MCF 10A (cell line): ENCODE results near the gene LAMB4. TPM values are rescaled to one million over a fixed set of nuclear protein-coding genes. Genes with fewer than 3 reads are reported as not detected.

Source experiments
- BruUV-seq: library from RNA; stranded (reverse); fragments of 400-500 nt; replicated peaks from 2 replicates; lab custom pipeline; 2021; lab: Mats Ljungman, UMichigan
- CTCF ChIA-PET: fragments of 300-600 bp; sonication (Branson Sonifier 250); formaldehyde crosslinking; extraction: SDS; loops from one replicate; lab custom pipeline; 2021; ENCODE audit warnings: antibody characterized with exemption, inconsistent platforms; lab: Yijun Ruan, JAX
- POLR2A ChIA-PET: fragments of 300-600, 350-650 bp; sonication (Branson Sonifier 250); formaldehyde crosslinking; extraction: SDS; loops from one replicate; lab custom pipeline; 2020; ENCODE audit warnings: antibody characterized with exemption, inconsistent platforms; lab: Yijun Ruan, JAX
- DNase-seq: peaks from one replicate; pipeline ENCODE4 v3.0.0-alpha.2; 2018; ENCODE audit not compliant: unreplicated experiment
- H3K27ac Mint-ChIP-seq: one replicate; pipeline ENCODE4 v1.8.0; 2022; ENCODE audit warnings: mild to moderate bottlenecking, low read depth, mixed read lengths; ENCODE audit not compliant: unreplicated experiment
- H3K27me3 Mint-ChIP-seq: one replicate; pipeline ENCODE4 v1.8.0; 2022; ENCODE audit warnings: mixed read lengths; ENCODE audit not compliant: insufficient read depth, unreplicated experiment
- H3K36me3 Mint-ChIP-seq: one replicate; pipeline ENCODE4 v1.8.0; 2022; ENCODE audit warnings: mild to moderate bottlenecking, moderate library complexity, mixed read lengths; ENCODE audit not compliant: insufficient read depth, unreplicated experiment
- H3K4me1 Mint-ChIP-seq: one replicate; pipeline ENCODE4 v1.8.0; 2022; ENCODE audit warnings: mixed read lengths; ENCODE audit not compliant: insufficient read depth, unreplicated experiment
- H3K4me3 Mint-ChIP-seq: one replicate; pipeline ENCODE4 v1.8.0; 2022; ENCODE audit warnings: mild to moderate bottlenecking, moderate library complexity, mixed read lengths; ENCODE audit not compliant: unreplicated experiment
- H3K9me3 Mint-ChIP-seq: one replicate; pipeline ENCODE4 v1.8.0; 2022; ENCODE audit warnings: mixed read lengths; ENCODE audit not compliant: unreplicated experiment
- intact Hi-C: fragments of 100-400 bp; cut with micrococcal nuclease; formaldehyde crosslinking; loops from 2 replicates; pipeline ENCODE4 v1.14.1; 2022
- total RNA-seq: library from RNA; stranded (reverse); gene quantifications from 2 replicates; pipeline ENCODE4 v1.2.3, GENCODE V29; 2022
- TF ChIP-seq, protein P1 (sequence below): fragments of 200-600 bp; IDR thresholded peaks from one replicate; pipeline ENCODE4 v1.8.0; 2022; ENCODE audit warnings: antibody characterized with exemption, mild to moderate bottlenecking; ENCODE audit not compliant: unreplicated experiment

LAMB4 gene
- total RNA-seq, 1 experiment from 2014 or later = 0.35 TPM

DNA sequence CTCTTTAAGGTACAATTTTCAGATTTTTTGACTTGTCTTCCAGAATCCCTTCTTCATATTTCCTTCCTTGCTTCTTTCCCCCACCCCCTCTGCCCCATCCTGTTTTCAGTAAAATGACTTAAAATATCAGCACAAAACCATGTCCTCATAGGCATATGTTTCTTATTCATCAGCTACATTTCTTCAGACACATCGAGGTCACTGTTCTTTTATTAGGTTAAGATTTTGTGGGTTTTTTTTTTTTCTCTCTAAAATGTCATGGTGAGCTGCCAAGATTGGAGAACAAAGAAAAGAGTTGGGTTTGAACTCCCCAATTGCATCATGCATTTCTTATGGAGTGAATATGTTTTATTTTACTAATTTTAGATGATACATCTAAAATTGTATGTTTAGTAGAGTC lies 35.8 kb downstream of the LAMB4 start:
- intact Hi-C loops = no loop called here
- DNase-seq = peak; percentile 39
- ChIA-PET POLR2A (interaction anchor here (0.7 to 1.1 kb wide), 2 partner anchors 31 to 38 kb away, joined by 3 to 4 read pairs; no protein-coding TSS in a partner anchor), CTCF (interaction anchor here (0.6 to 1.7 kb wide), 4 partner anchors 10 to 91 kb away, joined by 3 to 8 read pairs (median 5); partner anchors contain the start of gene LAMB1)
- no peaks in the 10 kb centered on the region for H3K36me3 Mint-ChIP-seq
- TF ChIP-seq, protein P1, sequence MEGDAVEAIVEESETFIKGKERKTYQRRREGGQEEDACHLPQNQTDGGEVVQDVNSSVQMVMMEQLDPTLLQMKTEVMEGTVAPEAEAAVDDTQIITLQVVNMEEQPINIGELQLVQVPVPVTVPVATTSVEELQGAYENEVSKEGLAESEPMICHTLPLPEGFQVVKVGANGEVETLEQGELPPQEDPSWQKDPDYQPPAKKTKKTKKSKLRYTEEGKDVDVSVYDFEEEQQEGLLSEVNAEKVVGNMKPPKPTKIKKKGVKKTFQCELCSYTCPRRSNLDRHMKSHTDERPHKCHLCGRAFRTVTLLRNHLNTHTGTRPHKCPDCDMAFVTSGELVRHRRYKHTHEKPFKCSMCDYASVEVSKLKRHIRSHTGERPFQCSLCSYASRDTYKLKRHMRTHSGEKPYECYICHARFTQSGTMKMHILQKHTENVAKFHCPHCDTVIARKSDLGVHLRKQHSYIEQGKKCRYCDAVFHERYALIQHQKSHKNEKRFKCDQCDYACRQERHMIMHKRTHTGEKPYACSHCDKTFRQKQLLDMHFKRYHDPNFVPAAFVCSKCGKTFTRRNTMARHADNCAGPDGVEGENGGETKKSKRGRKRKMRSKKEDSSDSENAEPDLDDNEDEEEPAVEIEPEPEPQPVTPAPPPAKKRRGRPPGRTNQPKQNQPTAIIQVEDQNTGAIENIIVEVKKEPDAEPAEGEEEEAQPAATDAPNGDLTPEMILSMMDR = no peak
- no peak overlapping the region for H3K27ac Mint-ChIP-seq
- no peak overlapping the region for H3K4me3 Mint-ChIP-seq
- no TSS peak for BruUV-seq
- H3K27me3 Mint-ChIP-seq = peaks cover 4% of the 10 kb centered on the region
- no peaks in the 10 kb centered on the region for H3K9me3 Mint-ChIP-seq
- H3K4me1 Mint-ChIP-seq = peaks cover 16% of the 10 kb centered on the region

DNA sequence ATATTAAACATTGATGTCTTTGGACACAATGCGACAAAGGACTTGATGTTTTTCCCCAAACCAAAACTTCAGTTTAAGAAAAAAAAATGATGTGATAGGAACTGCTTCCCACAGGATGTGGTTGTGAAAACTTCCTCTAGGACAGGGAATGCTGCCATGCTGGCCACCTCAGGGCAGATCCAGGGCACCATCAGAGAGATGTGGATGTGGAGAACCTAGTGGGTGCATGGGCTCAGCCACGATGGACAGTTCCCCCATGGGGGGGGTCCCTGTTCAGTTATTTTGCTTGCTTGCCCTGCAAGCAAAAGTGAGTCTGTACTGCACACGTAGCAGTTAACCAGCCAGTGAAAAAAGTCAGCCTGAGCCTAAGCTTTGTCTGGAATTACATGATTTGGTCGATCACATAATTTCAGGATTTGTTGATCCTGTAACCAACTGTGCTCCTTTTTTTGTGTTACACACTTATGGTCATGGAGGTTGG lies 36.3 kb downstream of the LAMB4 start:
- no peak overlapping the region for H3K27ac Mint-ChIP-seq
- intact Hi-C loops = no loop called here
- no peak overlapping the region for H3K4me3 Mint-ChIP-seq
- TF ChIP-seq, protein P1 = no peak
- ChIA-PET CTCF (interaction anchor here (0.6 to 1.7 kb wide), 4 partner anchors 11 to 91 kb away, joined by 3 to 8 read pairs (median 5); partner anchors contain the start of gene LAMB1), POLR2A (interaction anchor here (0.7 kb wide), 1 partner anchor 39 kb away, joined by 4 read pairs; no protein-coding TSS in a partner anchor)
- H3K27me3 Mint-ChIP-seq = no peaks in the 10 kb centered on the region
- H3K9me3 Mint-ChIP-seq = no peaks in the 10 kb centered on the region
- no peak for DNase-seq
- no TSS peak for BruUV-seq
- peaks cover 16% of the 10 kb centered on the region for H3K4me1 Mint-ChIP-seq
- no peaks in the 10 kb centered on the region for H3K36me3 Mint-ChIP-seq

DNA sequence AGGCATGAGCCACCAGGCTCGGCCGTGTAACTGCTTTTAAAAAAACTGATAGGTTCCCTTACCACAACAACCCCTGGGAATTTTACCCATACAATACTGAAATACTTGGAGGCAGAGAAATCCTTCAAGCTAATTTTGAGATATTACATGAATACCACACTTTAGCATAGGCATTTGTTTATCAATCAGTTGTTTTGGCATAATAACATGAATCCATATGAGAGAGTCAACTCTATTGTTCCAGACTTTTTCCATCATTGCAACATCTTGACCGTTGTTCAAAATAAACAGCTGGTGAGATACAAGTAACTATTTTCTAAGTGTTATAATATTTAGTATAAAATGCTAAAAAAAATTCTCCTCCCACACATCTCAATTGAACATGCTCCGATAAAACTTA lies 36.8 kb downstream of the LAMB4 start:
- intact Hi-C loops = no loop called here
- Mint-ChIP-seq H3K36me3 (no peaks in the 10 kb centered on the region), H3K27me3 (no peaks in the 10 kb centered on the region), H3K4me1 (peaks cover 16% of the 10 kb centered on the region), H3K9me3 (no peaks in the 10 kb centered on the region), H3K27ac (no peak overlapping the region), H3K4me3 (no peak overlapping the region)
- no peak for DNase-seq
- POLR2A ChIA-PET = no interaction called here
- TF ChIP-seq, protein P1 = no peak
- CTCF ChIA-PET = no interaction called here
- no TSS peak for BruUV-seq

GRCh38 chr7:108091461-108091831 lies 38.7 kb downstream of the LAMB4 start:
- Mint-ChIP-seq H3K4me3 (no peak overlapping the region), H3K9me3 (no peaks in the 10 kb centered on the region), H3K36me3 (no peaks in the 10 kb centered on the region), H3K27ac (no peak overlapping the region), H3K4me1 (peaks cover 22% of the 10 kb centered on the region), H3K27me3 (no peaks in the 10 kb centered on the region)
- ChIA-PET CTCF (no interaction called here), POLR2A (interaction anchor here (0.6 kb wide), 1 partner anchor 348 kb away, joined by 3 read pairs; no protein-coding TSS in a partner anchor)
- TF ChIP-seq, protein P1 = no peak
- no TSS peak for BruUV-seq
- intact Hi-C loops = no loop called here
- DNase-seq = no peak
